Activated CD8-positive, alpha-beta memory T cell treated with anti-CD3 and anti-CD28 coated beads for 24 hours (primary cell): Measurements from ENCODE around the gene NECTIN4.
"Not testable (repeated sequence)": the region's sequence is repeated elsewhere in the genome, so short reads cannot be mapped to it uniquely, and the experiment has no call there.

Experiments
- DNase-seq: peaks from one replicate; pipeline ENCODE4 v3.0.0-alpha.2; 2020

Gene NECTIN4

GRCh38 chr1:161089251-161089924 is at the start of gene NECTIN4:
Gene NECTIN4 (minus strand): TSS chr1:161089558. CDS start chr1:161089296, 262 bp downstream.
- DNase-seq, result no peak

- no peak for DNase-seq
These were observed 49.1 kb upstream of the NECTIN4 start for GRCh38 chr1:161138431-161138830.

GRCh38 chr1:161137881-161138280 is 48.5 kb upstream of the NECTIN4 start:
- DNase-seq, result no peak

- no peak for DNase-seq
These were observed 43.9 kb upstream of the NECTIN4 start for GRCh38 chr1:161133220-161133740.

- DNase-seq, result peak; percentile 93
These were observed 43.3 kb upstream of the NECTIN4 start, which contains the start of gene DEDD for GRCh38 chr1:161132410-161133219. Gene DEDD (minus strand): TSS chr1:161132667. CDS start chr1:161124462, 8,205 bp downstream.

GRCh38 chr1:161131523-161132409 is 42.4 kb upstream of the NECTIN4 start:
- DNase-seq, result no peak

GRCh38 chr1:161130266-161130665 is 40.9 kb upstream of the NECTIN4 start:
- no peak for DNase-seq

GRCh38 chr1:161128591-161129420 is 39.4 kb upstream of the NECTIN4 start:
- no peak for DNase-seq

- DNase-seq, result no peak
These were observed 38.3 kb upstream of the NECTIN4 start for GRCh38 chr1:161127649-161128048.

GRCh38 chr1:161122967-161123366 is 33.6 kb upstream of the NECTIN4 start:
- no peak for DNase-seq

GRCh38 chr1:161121834-161122233 is 32.5 kb upstream of the NECTIN4 start:
- DNase-seq, result no peak

GRCh38 chr1:161121042-161121650 is 31.8 kb upstream of the NECTIN4 start:
- DNase-seq, result no peak

- DNase-seq, result no peak
These were observed 29.9 kb upstream of the NECTIN4 start for GRCh38 chr1:161119092-161119903.

- DNase-seq, result peak; percentile 93
These were observed 28.6 kb upstream of the NECTIN4 start, which contains the start of the genes NIT1 and PFDN2 for GRCh38 chr1:161117759-161118581. Gene NIT1 (plus strand): TSS chr1:161118105. CDS start chr1:161118177, 72 bp downstream. Gene PFDN2 (minus strand): TSS chr1:161118037. CDS start chr1:161118026, 11 bp downstream.

- DNase-seq, result not testable (repeated sequence)
These were observed 26.6 kb upstream of the NECTIN4 start for GRCh38 chr1:161115961-161116360.

GRCh38 chr1:161115132-161115711 is 25.9 kb upstream of the NECTIN4 start:
- no peak for DNase-seq

GRCh38 chr1:161114556-161114955 is 25.2 kb upstream of the NECTIN4 start:
- no peak for DNase-seq

- DNase-seq, result no peak
These were observed 24.6 kb upstream of the NECTIN4 start for GRCh38 chr1:161113915-161114314.

- DNase-seq, result no peak
These were observed 22.2 kb upstream of the NECTIN4 start for GRCh38 chr1:161111527-161111926.
